Hepatocyte (in vitro differentiated cells): ENCODE measurements around the gene FASN. TPM values are rescaled to one million over a fixed set of nuclear protein-coding genes. Genes with fewer than 3 reads are reported as not detected.
"Not testable (repeated sequence)": the region's sequence is repeated elsewhere in the genome, so short reads cannot be mapped to it uniquely, and the experiment has no call there.

Source experiments
- DNase-seq: peaks from one replicate; pipeline ENCODE4 v3.0.0-alpha.2; 2016; ENCODE audit warnings: low spot score
- H2AFZ ChIP-seq: fragments of 200-600 bp; sonication (generic); 2 replicates; pipeline ENCODE4 v1.6.0; 2016; ENCODE audit warnings: antibody characterized with exemption, mild to moderate bottlenecking
- H3K27ac ChIP-seq: fragments of 200-600 bp; sonication (generic); 2 replicates; pipeline ENCODE4 v1.5.1; 2016; ENCODE audit warnings: mild to moderate bottlenecking
- H3K27me3 ChIP-seq: fragments of 200-600 bp; sonication (generic); 2 replicates; pipeline ENCODE4 v1.6.1; 2016
- H3K36me3 ChIP-seq: fragments of 200-600 bp; sonication (generic); replicated peaks from 2 replicates; pipeline ENCODE4 v1.5.1; 2016; ENCODE audit warnings: low read depth; ENCODE audit not compliant: insufficient read depth
- H3K4me1 ChIP-seq: fragments of 200-600 bp; sonication (generic); 2 replicates; pipeline ENCODE4 v1.5.1; 2016; ENCODE audit warnings: mild to moderate bottlenecking, moderate library complexity; ENCODE audit not compliant: insufficient read depth
- H3K4me2 ChIP-seq: fragments of 200-600 bp; sonication (generic); 2 replicates; pipeline ENCODE4 v1.6.0; 2016
- H3K4me3 ChIP-seq: fragments of 200-600 bp; sonication (generic); 2 replicates; pipeline ENCODE4 v1.5.1; 2016; ENCODE audit warnings: mild to moderate bottlenecking
- H3K79me2 ChIP-seq: fragments of 200-600 bp; sonication (generic); 2 replicates; pipeline ENCODE4 v1.6.0; 2017; ENCODE audit warnings: mild to moderate bottlenecking
- H3K9me2 ChIP-seq: fragments of 200-600 bp; sonication (generic); replicated peaks from 2 replicates; pipeline ENCODE4 v1.6.0; 2017; ENCODE audit warnings: mild to moderate bottlenecking; ENCODE audit not compliant: insufficient read depth
- H3K9me3 ChIP-seq: fragments of 200-600 bp; sonication (generic); 2 replicates; pipeline ENCODE4 v1.5.1; 2016; ENCODE audit warnings: low read depth, mild to moderate bottlenecking
- H4K20me1 ChIP-seq: fragments of 200-600 bp; sonication (generic); 2 replicates; pipeline ENCODE4 v1.6.0; 2016; ENCODE audit warnings: mild to moderate bottlenecking; ENCODE audit not compliant: insufficient read depth, poor library complexity, severe bottlenecking
- CTCF ChIP-seq: fragments of 200-600 bp; sonication (generic); IDR thresholded peaks from 2 replicates; pipeline ENCODE4 v1.5.1; 2016; ENCODE audit warnings: antibody characterized with exemption, mild to moderate bottlenecking; ENCODE audit not compliant: poor library complexity
- EZH2 ChIP-seq: fragments of 200-600 bp; sonication (generic); IDR thresholded peaks from 2 replicates; pipeline ENCODE4 v1.6.1; 2016; ENCODE audit warnings: antibody characterized with exemption, mild to moderate bottlenecking, borderline replicate concordance
- EZH2phosphoT487 ChIP-seq: fragments of 200-600 bp; sonication (generic); IDR thresholded peaks from one replicate; pipeline ENCODE4 v1.6.1; 2018; ENCODE audit warnings: antibody characterized with exemption, mild to moderate bottlenecking, low read depth, moderate library complexity; ENCODE audit not compliant: unreplicated experiment, severe bottlenecking
- WGBS: methylation state at CpG from one replicate; pipeline ENCODE4 v1.1.6; 2016; ENCODE audit warnings: low lambda C conversion rate; ENCODE audit errors: missing lambda C conversion rate; 5-methylcytosine and 5-hydroxymethylcytosine counted together
- polyA plus RNA-seq: library from polyadenylated mRNA; unstranded; fragments of >200 nt; fragmentation: Nextera tagmentation; extraction: Ambion mirVana; gene quantifications from 2 replicates; pipeline ENCODE4 v1.2.1, GENCODE V29; 2016
- total RNA-seq: library from RNA; depleted of rRNA; stranded (reverse); fragments of >200 nt; gene quantifications from 2 replicates; pipeline ENCODE4 v1.2.3, GENCODE V29; 2014

The FASN gene
- total and polyA plus RNA-seq, 2 experiments from 2014 or later, result 77.6 to 118 TPM

- Histone ChIP-seq H3K9me3 (no peaks in the 10 kb centered on the region), H3K4me3 (no peak overlapping the region), H3K27ac (no peak overlapping the region), H3K27me3 (no peaks in the 10 kb centered on the region), H3K4me2 (no peak overlapping the region), H3K36me3 (no peaks in the 10 kb centered on the region), H4K20me1 (no peaks in the 10 kb centered on the region), H2AFZ (no peak overlapping the region), H3K9me2 (no peaks in the 10 kb centered on the region), H3K4me1 (peaks cover 5% of the 10 kb centered on the region), H3K79me2 (peaks cover 3% of the 10 kb centered on the region)
- 92% methylated on average over 17 of the region's 17 CpGs for WGBS
- TF ChIP-seq CTCF (no peak), EZH2 (no peak), EZH2phosphoT487 (no peak)
- DNase-seq, result no peak
These were observed 56.8 kb downstream of the FASN start for GRCh38 chr17:82041144-82041814.

GRCh38 chr17:82039695-82040299 lies 58.2 kb downstream of the FASN start:
- no peak overlapping the region for H3K4me2 ChIP-seq
- H3K4me3 ChIP-seq, result no peak overlapping the region
- no peaks in the 10 kb centered on the region for H3K9me3 ChIP-seq
- no peaks in the 10 kb centered on the region for H3K27me3 ChIP-seq
- no peak overlapping the region for H2AFZ ChIP-seq
- peaks cover 11% of the 10 kb centered on the region for H3K79me2 ChIP-seq
- H3K36me3 ChIP-seq, result no peaks in the 10 kb centered on the region
- WGBS, result 97% methylated on average over 7 of the region's 8 CpGs
- TF ChIP-seq EZH2 (no peak), EZH2phosphoT487 (no peak), CTCF (no peak)
- H3K27ac ChIP-seq, result no peak overlapping the region
- DNase-seq, result no peak
- no peaks in the 10 kb centered on the region for H4K20me1 ChIP-seq
- peaks cover 9% of the 10 kb centered on the region for H3K4me1 ChIP-seq
- no peaks in the 10 kb centered on the region for H3K9me2 ChIP-seq

GRCh38 chr17:82038796-82039409 lies 59.1 kb downstream of the FASN start:
- not testable (repeated sequence) for H2AFZ ChIP-seq, H3K27me3 ChIP-seq, H3K27ac ChIP-seq, H3K36me3 ChIP-seq, DNase-seq, H4K20me1 ChIP-seq, H3K4me1 ChIP-seq, H3K4me3 ChIP-seq, H3K4me2 ChIP-seq, H3K9me2 ChIP-seq, H3K9me3 ChIP-seq
- WGBS, result 91% methylated on average over 16 of the region's 16 CpGs
- H3K79me2 ChIP-seq, result peaks cover 11% of the 10 kb centered on the region

- WGBS, result 20% methylated on average over 10 of the region's 10 CpGs
- H4K20me1 ChIP-seq, result no peaks in the 10 kb centered on the region
- no peak for DNase-seq
- no peaks in the 10 kb centered on the region for H3K9me2 ChIP-seq
- peak overlapping the region; percentile 77 for H3K27ac ChIP-seq
- H3K4me2 ChIP-seq, result peak overlapping the region; percentile 98
- peak overlapping the region; percentile 16 for H2AFZ ChIP-seq
- peaks cover 9% of the 10 kb centered on the region for H3K4me1 ChIP-seq
- H3K36me3 ChIP-seq, result no peaks in the 10 kb centered on the region
- no peak overlapping the region for H3K4me3 ChIP-seq
- peaks cover 11% of the 10 kb centered on the region for H3K79me2 ChIP-seq
- no peaks in the 10 kb centered on the region for H3K27me3 ChIP-seq
- TF ChIP-seq EZH2phosphoT487 (no peak), EZH2 (no peak), CTCF (no peak)
- H3K9me3 ChIP-seq, result no peaks in the 10 kb centered on the region
These were observed 60.2 kb downstream of the FASN start for GRCh38 chr17:82037889-82038195.
